GM21423 (cell line): ENCODE data around the gene DAG1.
A peak's percentile ranks its signal among the peaks of the same experiment; 100 is the strongest.

Experiments used
- ATAC-seq: cut with Tn5 transposase; IDR thresholded peaks from one replicate; pipeline ENCODE4 v1.9.1; 2021; ENCODE audit warnings: mild to moderate bottlenecking, moderate library complexity; ENCODE audit not compliant: unreplicated experiment

Gene DAG1

DNA sequence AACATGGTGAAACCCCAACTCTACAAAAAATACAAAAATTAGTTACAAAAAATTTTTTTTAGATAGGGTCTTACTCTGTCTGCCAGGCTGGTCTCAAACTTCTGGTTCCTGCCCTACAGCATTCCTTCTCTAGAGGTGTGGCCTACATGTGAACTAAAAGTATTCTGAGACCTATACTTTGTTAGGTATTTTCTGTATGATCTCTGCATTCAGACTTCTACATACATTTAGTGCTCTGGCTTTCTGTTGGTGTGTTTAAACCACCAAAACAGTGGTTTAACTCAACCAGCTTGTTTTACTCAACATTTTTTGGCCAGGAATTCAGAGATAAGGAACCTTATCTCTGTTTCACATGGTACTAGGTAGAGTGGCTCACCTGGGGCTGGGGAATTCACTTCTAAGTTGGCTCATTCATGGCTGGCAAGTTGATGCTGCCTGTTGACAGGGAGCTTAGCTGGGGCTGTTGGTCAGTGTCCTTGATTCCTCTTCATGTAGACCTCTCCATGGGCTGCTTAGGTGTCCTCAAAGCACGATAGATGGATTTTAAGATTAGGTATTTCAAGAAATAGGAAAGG is 42.8 kb downstream of the DAG1 start:
- no peak for ATAC-seq

DNA sequence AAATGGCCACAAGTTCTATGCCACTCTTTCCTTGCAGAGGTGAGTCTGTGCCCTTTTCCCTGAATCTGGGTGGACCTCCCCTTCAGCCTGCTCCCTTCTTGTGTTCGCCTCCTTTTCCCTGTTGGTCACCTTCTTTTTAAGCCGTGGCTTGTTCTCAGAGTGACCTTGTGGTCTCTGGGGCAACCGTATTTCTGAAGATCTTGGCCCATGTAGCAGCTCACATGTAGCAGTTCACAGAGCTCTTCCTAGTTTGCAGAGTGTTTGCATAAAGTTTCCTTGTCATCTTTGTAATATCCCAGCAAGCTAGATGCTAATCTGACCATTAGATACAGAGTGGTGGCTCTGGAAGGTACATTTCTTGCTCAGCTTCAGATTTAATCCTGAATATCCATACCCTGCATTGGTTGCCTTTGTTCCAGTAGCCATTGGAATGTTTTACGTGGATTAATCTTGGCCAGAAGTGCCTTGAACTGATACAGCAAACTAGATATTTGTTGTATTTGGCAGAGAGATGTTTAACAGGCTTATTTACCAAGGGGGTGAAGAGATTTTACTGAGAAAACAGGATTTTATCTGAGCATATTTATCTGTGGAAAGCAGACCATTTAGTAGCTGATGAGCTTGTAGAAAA is 43.5 kb downstream of the DAG1 start:
- ATAC-seq = no peak

DNA sequence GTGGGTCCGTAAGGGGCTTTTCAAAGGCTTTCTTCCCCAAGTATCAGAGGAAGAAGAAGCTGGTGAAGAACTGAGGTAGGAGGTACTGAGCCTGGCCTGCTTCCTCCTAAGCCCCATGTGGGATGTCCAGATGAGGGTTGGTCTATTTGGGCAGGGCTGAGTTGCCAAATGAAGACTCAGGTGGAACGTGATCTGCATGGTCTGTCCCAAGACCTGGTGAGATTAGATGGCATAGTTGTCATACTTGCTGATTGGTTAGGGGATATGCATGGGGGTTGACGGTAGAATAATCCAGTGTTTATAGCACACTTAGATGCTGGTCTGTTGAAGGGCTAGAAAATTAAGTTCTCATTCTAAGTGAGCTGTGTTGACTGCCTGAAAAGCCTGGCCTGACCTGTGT is 47.9 kb downstream of the DAG1 start:
- ATAC-seq = no peak

DNA sequence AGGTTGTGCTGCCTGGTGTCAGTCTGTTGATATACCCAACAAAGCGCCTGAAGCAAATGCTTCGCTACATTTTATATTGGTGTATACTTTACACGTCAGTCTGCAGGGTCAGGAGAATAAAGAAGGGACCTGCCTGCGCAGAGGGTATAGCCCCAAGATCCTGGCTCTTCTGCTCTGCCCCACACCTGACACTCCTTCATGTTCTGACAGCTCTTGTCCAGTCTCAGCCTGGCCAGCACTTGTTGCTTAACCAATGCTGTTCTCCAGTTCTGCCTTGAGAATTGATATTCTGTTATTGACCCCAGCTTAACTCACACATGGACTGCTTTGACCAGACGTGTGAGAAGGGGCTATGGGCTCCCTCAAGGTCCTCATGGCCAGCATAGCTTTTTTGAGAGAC is 48.4 kb downstream of the DAG1 start:
- ATAC-seq = no peak

DNA sequence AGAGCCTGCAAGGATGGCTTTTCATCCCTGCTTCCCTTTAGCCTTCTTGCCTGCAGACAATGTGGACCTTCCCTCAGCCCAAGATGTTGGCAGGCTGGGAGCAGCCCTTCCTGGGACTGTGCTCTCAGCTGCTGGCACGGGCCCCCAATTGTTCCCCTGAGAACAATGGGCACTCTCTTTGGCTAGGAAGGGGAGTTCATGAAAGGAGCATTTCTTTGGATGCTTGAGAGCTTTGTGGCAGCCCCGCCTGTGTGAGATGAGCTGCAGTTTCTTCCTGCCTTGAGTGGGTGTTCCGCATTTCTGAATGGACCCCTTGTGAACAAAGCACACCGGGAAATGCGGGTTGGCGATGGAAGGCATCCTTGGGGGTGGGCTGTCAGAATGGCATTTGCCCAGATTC is 49.2 kb downstream of the DAG1 start:
- ATAC-seq = no peak

DNA sequence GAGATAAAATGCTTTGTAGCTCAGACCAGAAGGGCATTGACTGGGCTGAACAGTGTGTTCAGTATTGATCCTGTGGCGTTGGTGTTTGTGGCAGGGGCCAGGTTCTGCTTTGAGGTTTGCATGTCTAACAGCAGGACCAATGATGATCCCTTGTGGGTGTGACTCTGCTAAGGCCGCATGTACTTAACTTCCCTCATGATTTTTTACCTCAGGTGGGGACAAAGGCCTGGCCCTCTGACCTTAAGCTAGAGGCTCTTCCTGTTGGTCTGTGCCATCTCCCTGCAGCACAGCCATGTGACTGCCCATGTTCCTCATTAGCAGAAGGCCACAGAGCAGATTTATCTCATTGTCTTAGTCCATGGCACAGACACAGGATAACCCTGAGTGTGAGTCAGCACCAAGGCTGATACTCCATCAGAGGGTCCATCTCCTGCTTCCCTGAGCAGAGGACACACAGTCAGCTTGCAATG is 49.9 kb downstream of the DAG1 start:
- ATAC-seq = no peak

DNA sequence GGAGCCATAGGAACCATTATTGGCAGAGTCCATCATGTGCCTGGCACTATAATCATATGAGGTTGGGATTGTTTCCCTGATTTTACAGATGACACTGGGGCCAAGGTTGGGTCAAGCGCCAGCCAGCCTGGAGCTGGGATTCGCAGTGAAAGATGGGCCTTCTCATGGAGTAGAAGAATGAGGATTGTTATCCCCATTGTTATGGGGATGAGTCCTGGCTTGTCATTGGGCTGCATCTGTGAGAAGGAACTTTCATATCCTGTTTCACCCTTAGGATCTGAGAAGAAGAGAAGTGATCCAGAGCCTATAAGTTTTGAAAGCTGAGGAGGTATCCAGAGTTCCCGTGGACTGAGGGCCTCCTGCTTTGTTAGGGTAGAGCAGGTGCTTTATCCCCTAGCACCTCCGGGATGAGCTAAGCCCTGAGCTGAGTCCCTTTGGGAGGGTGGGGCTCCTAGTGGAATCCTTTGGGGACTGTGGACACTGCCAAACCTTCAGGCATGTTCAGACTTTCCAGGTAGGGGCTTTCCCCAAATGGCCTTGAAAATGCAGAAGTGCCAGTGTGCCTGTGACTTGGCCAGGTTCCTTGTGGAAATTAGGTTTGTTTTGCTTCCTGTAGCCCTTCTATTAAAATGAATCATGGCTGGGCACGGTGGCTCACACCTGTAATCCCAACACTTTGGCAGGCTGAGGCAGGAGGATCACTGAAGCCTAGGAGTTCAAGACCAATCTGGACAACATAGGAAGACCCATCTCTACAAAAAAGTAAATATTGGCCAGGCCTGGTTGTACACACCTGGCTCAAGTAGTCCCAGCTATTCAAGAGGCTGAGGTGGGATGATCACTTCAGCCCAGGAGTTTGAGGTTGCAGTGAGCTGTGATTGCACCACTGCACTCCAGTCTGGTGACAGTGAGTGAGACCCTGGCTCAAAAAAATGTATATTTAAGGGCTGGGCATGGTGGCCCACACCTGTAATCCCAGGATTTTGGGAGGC is 54.0 kb downstream of the DAG1 start:
- ATAC-seq = no peak

DNA sequence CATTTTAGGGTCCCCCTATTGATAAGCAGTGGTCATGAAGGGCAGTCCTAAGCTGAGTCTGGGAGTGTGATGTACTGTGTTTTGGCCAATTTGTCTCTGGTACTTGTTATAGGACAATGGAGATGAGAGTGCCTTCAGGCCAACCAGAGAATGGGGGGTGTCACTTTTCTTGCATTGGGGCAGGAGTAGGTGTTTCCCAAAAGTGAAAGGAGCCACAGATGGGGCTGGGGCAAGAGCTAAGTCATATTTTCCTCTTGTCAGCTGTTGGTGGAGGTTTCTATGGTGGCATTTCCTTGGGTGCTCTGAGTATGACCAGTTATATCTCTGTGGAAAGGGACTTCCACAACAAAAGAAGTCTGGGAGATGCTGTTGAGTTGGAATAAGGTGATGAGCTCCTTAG is 59.5 kb downstream of the DAG1 start:
- ATAC-seq = no peak

DNA sequence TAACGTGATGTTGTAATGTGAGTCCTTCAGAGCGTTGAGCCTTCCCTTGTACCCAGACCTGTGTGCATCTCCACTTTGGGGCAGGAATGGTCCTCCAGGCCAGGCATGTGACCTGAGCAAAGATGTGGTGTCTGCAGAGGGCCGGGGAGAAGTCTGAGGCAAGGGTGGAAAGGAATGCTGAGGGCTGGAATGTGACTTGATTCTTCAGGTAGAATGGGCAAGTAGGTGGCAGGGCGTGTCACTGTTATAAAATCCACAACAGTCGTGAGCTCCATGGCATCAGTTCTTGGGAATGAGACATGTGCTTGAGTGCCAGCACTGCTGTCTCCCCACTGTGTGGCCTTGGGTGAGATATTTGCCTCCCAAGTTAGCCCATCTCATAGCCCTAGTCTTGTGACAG is 60.2 kb downstream of the DAG1 start:
- no peak for ATAC-seq

DNA sequence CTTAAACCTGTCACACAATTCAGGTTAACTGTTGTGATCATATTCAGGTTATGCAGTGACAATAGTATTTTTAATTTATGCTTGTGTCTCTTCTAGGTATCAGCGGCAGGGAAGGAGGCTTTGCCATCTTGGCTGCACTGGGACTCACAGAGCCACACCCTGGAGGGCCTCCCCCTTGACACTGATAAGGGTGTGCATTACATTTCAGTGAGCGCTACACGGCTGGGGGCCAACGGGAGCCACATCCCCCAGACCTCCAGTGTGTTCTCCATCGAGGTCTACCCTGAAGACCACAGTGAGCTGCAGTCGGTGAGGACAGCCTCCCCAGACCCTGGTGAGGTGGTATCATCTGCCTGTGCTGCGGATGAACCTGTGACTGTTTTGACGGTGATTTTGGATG is 60.6 kb downstream of the DAG1 start:
- ATAC-seq = no peak

DNA sequence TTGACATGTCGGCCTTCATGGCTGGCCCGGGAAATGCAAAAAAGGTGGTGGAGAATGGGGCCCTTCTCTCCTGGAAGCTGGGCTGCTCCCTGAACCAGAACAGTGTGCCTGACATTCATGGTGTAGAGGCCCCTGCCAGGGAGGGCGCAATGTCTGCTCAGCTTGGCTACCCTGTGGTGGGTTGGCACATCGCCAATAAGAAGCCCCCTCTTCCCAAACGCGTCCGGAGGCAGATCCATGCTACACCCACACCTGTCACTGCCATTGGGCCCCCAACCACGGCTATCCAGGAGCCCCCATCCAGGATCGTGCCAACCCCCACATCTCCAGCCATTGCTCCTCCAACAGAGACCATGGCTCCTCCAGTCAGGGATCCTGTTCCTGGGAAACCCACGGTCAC is 61.2 kb downstream of the DAG1 start:
- no peak for ATAC-seq

DNA sequence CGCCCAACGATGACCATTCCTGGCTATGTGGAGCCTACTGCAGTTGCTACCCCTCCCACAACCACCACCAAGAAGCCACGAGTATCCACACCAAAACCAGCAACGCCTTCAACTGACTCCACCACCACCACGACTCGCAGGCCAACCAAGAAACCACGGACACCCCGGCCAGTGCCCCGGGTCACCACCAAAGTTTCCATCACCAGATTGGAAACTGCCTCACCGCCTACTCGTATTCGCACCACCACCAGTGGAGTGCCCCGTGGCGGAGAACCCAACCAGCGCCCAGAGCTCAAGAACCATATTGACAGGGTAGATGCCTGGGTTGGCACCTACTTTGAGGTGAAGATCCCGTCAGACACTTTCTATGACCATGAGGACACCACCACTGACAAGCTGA is 61.6 kb downstream of the DAG1 start:
- no peak for ATAC-seq

DNA sequence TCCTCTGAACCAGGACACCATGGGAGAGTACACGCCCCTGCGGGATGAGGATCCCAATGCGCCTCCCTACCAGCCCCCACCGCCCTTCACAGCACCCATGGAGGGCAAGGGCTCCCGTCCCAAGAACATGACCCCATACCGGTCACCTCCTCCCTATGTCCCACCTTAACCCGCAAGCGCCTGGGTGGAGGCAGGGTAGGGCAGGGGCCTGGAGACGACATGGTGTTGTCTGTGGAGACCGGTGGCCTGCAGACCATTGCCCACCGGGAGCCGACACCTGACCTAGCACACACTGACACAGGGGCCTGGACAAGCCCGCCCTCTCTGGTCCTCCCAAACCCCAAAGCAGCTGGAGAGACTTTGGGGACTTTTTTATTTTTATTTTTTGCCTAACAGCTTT is 63.0 kb downstream of the DAG1 start:
- ATAC-seq = no peak

DNA sequence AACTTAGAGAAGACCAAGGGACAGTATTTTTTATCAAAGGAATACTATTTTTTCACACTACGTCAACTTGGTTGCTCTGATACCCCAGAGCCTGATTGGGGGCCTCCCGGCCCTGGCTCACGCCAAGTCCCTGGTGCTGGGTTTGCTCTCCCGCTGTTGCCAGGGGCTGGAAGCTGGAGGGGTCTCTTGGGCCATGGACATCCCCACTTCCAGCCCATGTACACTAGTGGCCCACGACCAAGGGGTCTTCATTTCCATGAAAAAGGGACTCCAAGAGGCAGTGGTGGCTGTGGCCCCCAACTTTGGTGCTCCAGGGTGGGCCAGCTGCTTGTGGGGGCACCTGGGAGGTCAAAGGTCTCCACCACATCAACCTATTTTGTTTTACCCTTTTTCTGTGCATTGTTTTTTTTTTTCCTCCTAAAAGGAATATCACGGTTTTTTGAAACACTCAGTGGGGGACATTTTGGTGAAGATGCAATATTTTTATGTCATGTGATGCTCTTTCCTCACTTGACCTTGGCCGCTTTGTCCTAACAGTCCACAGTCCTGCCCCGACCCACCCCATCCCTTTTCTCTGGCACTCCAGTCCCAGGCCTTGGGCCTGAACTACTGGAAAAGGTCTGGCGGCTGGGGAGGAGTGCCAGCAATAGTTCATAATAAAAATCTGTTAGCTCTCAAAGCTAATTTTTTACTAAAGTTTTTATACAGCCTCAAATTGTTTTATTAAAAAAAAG is 63.9 kb downstream of the DAG1 start:
- no peak for ATAC-seq

DNA sequence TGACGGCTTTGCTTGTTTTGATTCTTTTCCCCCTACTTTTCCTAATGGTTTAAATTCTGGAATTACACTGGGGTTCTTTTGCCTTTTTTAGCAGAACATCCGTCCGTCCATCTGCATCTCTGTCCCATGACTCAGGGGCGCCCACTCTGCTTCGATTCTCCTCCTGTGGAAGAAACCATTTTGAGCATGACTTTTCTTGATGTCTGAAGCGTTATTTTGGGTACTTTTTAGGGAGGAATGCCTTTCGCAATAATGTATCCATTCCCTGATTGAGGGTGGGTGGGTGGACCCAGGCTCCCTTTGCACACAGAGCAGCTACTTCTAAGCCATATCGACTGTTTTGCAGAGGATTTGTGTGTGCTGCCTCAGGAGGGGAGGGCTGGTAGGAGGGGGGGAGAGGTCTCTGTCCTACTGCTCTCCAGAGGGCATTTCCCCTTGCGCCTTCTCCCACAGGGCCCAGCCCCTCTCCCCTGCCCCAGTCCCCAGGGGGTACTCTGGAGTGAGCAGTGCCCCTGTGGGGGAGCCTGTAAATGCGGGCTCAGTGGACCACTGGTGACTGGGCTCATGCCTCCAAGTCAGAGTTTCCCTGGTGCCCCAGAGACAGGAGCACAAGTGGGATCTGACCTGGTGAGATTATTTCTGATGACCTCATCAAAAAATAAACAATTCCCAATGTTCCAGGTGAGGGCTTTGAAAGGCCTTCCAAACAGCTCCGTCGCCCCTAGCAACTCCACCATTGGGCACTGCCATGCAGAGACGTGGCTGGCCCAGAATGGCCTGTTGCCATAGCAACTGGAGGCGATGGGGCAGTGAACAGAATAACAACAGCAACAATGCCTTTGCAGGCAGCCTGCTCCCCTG is 64.7 kb downstream of the DAG1 start:
- ATAC-seq = no peak

DNA sequence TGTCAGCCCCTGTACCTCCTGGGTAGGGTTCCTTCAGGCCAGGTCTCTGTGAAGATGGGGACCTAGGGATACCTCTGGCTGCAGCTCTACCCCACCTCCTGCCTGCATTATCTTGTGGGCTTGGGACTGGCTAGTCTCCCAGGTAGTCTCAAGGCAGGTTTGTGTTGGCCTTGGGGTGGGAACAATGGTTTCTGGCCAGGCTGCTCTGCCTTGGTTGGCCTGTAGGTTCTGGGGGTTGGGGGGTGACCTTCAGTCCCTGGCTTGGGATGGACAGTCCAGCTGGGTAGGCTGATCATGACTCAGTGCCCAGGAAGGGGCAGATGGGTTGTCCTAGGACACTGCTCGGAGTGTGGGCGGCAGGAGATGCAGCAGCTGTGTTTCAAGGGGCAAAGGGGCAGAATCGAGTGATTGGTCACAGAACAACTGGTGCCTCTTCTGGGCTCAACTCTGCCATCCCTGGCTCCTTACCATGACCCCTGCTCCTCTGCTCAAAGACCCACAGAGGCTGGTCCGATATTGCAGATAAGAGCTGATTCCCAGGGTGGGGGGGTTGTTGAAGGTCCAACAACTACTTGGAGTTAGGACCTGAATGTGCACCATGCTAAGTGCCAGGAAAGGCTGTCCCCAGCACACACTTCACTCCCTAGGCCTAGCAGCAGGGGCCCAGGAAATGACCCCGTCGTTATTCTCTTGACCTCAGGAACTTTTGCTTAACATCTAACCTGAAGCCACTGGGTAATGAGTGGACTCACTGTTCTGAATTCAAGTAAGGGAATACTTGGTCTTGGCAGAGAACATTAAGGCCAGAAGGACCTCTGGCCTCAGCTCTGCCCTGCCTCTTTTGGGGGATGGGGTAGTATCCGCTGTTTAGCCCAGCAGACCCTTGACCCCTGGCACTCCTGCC is 66.2 kb downstream of the DAG1 start:
- no peak for ATAC-seq

DNA sequence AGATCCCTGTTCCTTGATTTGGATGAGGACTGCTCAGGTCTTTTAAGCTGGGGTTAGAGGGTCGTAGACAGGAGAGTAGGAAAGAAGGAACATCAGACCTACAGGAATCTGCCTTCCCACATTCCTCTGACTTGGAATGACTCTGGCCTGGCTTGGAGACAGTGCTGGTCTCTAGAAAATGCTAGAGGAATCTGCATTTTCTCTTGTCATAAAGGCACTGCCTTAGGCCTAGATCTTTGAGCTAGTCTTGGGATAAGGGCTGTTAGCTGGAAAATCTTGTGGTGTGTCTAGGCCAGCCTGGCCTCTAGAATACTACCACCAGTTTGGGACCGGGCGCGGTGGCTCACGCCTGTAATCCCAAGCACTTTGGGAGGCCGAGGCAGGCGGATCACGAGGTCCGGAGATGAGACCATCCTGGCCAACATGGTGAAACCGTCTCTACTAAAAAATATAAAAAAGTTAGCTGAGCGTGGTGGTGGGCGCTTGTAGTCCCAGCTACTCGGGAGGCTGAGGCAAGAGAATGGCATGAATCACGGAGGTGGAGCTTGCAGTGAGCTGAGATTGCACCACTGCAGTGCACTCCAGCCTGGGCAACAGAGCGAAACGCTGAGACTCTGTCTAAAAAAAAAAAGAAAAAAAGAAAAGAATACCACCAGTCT is 66.9 kb downstream of the DAG1 start:
- no peak for ATAC-seq

DNA sequence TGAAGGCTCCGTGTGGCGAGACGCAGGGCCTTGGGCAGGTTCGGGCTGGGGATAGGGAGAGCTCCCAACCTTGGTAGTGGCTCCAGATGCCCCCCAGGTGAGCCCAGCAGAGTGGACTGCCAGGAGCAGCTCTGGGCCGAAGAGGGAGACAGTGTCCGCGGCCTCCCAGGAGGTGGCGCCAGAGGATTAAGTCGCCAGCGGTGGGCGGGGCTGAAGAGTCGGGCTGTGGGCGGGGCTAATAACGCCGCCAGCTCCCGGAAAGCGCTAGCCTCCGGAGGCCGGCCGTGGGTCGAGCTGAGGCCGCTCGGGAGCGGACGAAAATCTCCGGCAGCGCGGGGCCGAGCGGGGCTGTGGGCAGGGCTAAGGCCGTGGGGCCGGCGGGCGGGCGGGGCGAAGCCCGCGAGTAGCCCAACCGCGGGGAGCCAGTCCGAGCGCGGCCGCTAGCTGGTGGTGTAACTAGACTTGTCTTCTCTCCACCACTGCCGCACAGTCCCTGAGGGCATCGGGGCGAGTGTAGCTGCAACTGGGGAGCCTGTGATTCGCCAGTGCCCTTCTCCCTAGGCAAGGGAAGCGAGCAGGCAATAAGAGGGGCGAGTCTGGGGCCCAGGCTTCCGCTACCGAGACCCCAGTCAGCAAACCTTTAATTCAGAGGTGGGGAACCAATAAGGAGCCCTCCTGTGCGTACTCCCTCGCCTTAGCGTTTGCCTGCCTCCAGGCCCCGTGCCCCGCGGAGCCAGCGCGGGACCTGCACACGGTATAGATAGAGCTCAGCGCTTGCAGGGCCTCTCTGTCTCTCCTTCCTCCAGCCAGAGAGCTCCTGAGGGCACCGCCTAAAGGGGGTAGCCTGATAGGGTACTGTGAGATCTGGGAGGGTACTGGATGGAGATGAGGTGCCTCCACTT is 69.8 kb downstream of the DAG1 start:
- ATAC-seq = peak; percentile 88
